ENCODE data around the gene LRRC46. TPM values are rescaled to one million over a fixed set of nuclear protein-coding genes. Genes with fewer than 3 reads are reported as not detected.

The LRRC46 gene
- polyA plus RNA-seq, 3 donors: 0.12 to 0.65 (median 0.22) TPM

DNA sequence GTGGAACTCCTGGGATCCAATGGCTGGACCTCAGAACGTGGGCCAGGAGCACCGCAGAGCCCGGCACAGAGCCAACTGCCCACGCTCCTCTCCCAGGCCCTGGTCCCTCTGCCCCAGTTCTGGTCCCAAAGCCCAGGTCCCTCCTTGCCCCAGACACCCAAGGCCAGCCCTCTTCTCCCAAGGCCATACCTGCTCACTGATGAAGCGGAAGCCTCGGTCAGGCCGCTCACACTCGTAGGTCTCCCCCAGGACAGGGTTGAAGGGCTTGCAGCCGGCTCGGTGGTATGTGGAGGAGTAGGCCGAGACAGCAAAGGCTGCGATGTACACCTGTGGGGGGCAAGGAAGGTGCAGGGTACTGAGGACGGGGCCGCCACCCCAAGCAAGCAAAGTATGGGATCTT lies 18.4 kb upstream of the LRRC46 start:
- Mint-ChIP-seq H3K27me3 (ENCODE audit: low read depth in 3 of 3) (peaks cover 0 to 2% (median 0%) of the 10 kb centered on the region in 3 donors), H3K4me1 (no peaks in the 10 kb centered on the region), H3K36me3 (peaks cover 83 to 86% of the 10 kb centered on the region in 2 donors), H3K4me3 (no peak overlapping the region), H3K27ac (no peak overlapping the region), H3K9me3 (no peaks in the 10 kb centered on the region)
- no peaks in the 10 kb centered on the region for H3K4me1 ChIP-seq (ENCODE audit: control insufficient read depth in 1 of 2, insufficient read depth in 2 of 2, low read length in 2 of 2)
- H3K27me3 ChIP-seq (ENCODE audit: control insufficient read depth in 2 of 2, insufficient read depth in 2 of 2, low read length in 2 of 2): no peaks in the 10 kb centered on the region
- H3K9me3 ChIP-seq (replicated peaks in 1 of 2; ENCODE audit: control insufficient read depth in 1 of 2, insufficient read depth in 1 of 2, low read length in 2 of 2): no peaks in the 10 kb centered on the region
- no peaks in the 10 kb centered on the region for H4K20me1 ChIP-seq (ENCODE audit: insufficient read depth, low read length)
- no peak overlapping the region for H2AFZ ChIP-seq (ENCODE audit: insufficient read depth, low read depth, low read length, poor library complexity, severe bottlenecking)
- H3K9ac ChIP-seq (ENCODE audit: insufficient read depth, low read length, poor library complexity, severe bottlenecking): no peak overlapping the region
- intact Hi-C loops (cut with micrococcal nuclease): no loop called here
- no peak overlapping the region for H3K4me2 ChIP-seq (replicated peaks; ENCODE audit: extremely low read depth, low read length, poor library complexity, severe bottlenecking)
- peak in 1 of 3 donors; percentile 3 for DNase-seq
- no peak overlapping the region for H3K27ac ChIP-seq (ENCODE audit: low read depth in 1 of 2, low read length in 2 of 2)
- H3K36me3 ChIP-seq (replicated peaks in 1 of 2; ENCODE audit: control insufficient read depth in 1 of 2, insufficient read depth in 2 of 2, low read length in 2 of 2): peaks cover 84 to 97% of the 10 kb centered on the region in 2 donors
- WGBS (ENCODE audit: insufficient coverage): 98% methylated on average over 10 of the region's 14 CpGs
- H3K79me2 ChIP-seq (ENCODE audit: insufficient read depth, low read length): no peaks in the 10 kb centered on the region
- no peak overlapping the region for H3K4me3 ChIP-seq (replicated peaks in 1 of 3; ENCODE audit: low read depth in 2 of 3, low read length in 3 of 3)
- TF ChIP-seq, protein P1, sequence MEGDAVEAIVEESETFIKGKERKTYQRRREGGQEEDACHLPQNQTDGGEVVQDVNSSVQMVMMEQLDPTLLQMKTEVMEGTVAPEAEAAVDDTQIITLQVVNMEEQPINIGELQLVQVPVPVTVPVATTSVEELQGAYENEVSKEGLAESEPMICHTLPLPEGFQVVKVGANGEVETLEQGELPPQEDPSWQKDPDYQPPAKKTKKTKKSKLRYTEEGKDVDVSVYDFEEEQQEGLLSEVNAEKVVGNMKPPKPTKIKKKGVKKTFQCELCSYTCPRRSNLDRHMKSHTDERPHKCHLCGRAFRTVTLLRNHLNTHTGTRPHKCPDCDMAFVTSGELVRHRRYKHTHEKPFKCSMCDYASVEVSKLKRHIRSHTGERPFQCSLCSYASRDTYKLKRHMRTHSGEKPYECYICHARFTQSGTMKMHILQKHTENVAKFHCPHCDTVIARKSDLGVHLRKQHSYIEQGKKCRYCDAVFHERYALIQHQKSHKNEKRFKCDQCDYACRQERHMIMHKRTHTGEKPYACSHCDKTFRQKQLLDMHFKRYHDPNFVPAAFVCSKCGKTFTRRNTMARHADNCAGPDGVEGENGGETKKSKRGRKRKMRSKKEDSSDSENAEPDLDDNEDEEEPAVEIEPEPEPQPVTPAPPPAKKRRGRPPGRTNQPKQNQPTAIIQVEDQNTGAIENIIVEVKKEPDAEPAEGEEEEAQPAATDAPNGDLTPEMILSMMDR (IDR thresholded peaks at IDR 0.05): no peak

DNA sequence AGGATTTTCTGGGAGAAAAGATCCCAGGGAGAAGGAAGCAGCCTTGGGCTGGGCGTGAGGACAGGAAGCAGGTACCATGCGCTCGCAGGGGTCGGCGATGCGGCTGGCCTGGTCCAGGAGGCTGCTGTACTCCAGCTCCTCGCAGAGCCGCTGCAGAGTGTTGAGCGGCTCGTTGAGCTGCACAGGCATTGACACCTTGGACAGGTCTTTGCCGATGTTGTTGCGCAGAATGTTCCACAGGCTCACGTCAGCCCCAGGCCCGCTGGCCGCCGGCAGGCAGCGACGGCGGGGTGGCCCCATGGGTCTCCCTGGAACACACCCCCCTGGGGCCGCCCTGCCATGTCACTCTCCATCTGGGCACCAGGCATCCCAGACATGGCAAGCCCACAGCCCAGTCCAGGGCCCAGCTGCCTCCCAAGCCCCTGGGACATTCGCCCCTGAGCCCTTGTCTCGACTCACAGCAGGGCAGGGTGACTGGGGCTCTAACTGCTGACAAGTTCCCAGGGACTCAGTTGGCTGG lies 17.9 kb upstream of the LRRC46 start:
- Histone ChIP-seq H3K9ac (ENCODE audit: insufficient read depth, low read length, poor library complexity, severe bottlenecking) (no peak overlapping the region), H3K27me3 (ENCODE audit: control insufficient read depth in 2 of 2, insufficient read depth in 2 of 2, low read length in 2 of 2) (no peaks in the 10 kb centered on the region), H3K4me2 (replicated peaks; ENCODE audit: extremely low read depth, low read length, poor library complexity, severe bottlenecking) (no peak overlapping the region), H3K27ac (ENCODE audit: low read depth in 1 of 2, low read length in 2 of 2) (no peak overlapping the region), H3K9me3 (replicated peaks in 1 of 2; ENCODE audit: control insufficient read depth in 1 of 2, insufficient read depth in 1 of 2, low read length in 2 of 2) (no peaks in the 10 kb centered on the region), H3K4me1 (ENCODE audit: control insufficient read depth in 1 of 2, insufficient read depth in 2 of 2, low read length in 2 of 2) (no peaks in the 10 kb centered on the region), H3K36me3 (replicated peaks in 1 of 2; ENCODE audit: control insufficient read depth in 1 of 2, insufficient read depth in 2 of 2, low read length in 2 of 2) (peaks cover 84 to 97% of the 10 kb centered on the region in 2 donors), H4K20me1 (ENCODE audit: insufficient read depth, low read length) (no peaks in the 10 kb centered on the region), H3K4me3 (replicated peaks in 1 of 3; ENCODE audit: low read depth in 2 of 3, low read length in 3 of 3) (no peak overlapping the region), H2AFZ (ENCODE audit: insufficient read depth, low read depth, low read length, poor library complexity, severe bottlenecking) (no peak overlapping the region), H3K79me2 (ENCODE audit: insufficient read depth, low read length) (no peaks in the 10 kb centered on the region)
- no peaks in the 10 kb centered on the region for H3K4me1 Mint-ChIP-seq
- DNase-seq: no peak
- H3K27me3 Mint-ChIP-seq (ENCODE audit: low read depth in 3 of 3): peaks cover 0 to 2% (median 0%) of the 10 kb centered on the region in 3 donors
- WGBS (ENCODE audit: insufficient coverage): 96% methylated on average over 22 of the region's 22 CpGs
- TF ChIP-seq, protein P1 (IDR thresholded peaks at IDR 0.05): no peak
- H3K9me3 Mint-ChIP-seq: no peaks in the 10 kb centered on the region
- peaks cover 82 to 86% of the 10 kb centered on the region in 2 donors for H3K36me3 Mint-ChIP-seq
- no peak overlapping the region for H3K4me3 Mint-ChIP-seq
- H3K27ac Mint-ChIP-seq: no peak overlapping the region
- intact Hi-C loops (cut with micrococcal nuclease): no loop called here
